Upper lobe of right lung (tissue), 1 donor: ENCODE measurements around the gene RGS11. TPM values are rescaled to one million over a fixed set of nuclear protein-coding genes. Genes with fewer than 3 reads are reported as not detected.

Source experiments
- ATAC-seq: fragments of 200-7000 bp; cut with Tn5 transposase; one replicate; pipeline ENCODE4 v1.9.1; 2020; ENCODE audit warnings: mild to moderate bottlenecking, moderate library complexity
- DNase-seq: peaks from one replicate; pipeline ENCODE4 v3.0.0-alpha.2; 2020
- H3K27ac ChIP-seq: fragments of 200-600 bp; one replicate; pipeline ENCODE4 v1.8.0; 2022
- H3K27me3 ChIP-seq: fragments of 200-600 bp; one replicate; pipeline ENCODE4 v1.8.0; 2022; ENCODE audit warnings: mild to moderate bottlenecking
- H3K36me3 ChIP-seq: fragments of 200-600 bp; one replicate; pipeline ENCODE4 v1.8.0; 2022
- H3K4me1 ChIP-seq: fragments of 200-600 bp; one replicate; pipeline ENCODE4 v1.8.0; 2022
- H3K4me3 ChIP-seq: fragments of 200-600 bp; one replicate; pipeline ENCODE4 v1.8.0; 2022; ENCODE audit warnings: mild to moderate bottlenecking
- H3K9me3 ChIP-seq: fragments of 200-600 bp; one replicate; pipeline ENCODE4 v1.8.0; 2022
- CTCF ChIP-seq: fragments of 200-600 bp; IDR thresholded peaks from one replicate; pipeline ENCODE4 v1.8.0; 2022; ENCODE audit warnings: antibody characterized with exemption
- intact Hi-C: fragments of 100-400 bp; cut with DNase I; formaldehyde crosslinking; loops from one replicate; pipeline ENCODE4 v1.11.0; 2022
- long read RNA-seq: library from polyadenylated mRNA; unstranded; transcript quantifications from one replicate; pipeline ENCODE4 v2.0.0, GENCODE V29; 2021
- total RNA-seq: library from RNA; stranded (reverse); fragmentation: NEBNext Ultra II Directional; extraction: Animal tissue kit (Norgen Biotek cat#: 25700); gene quantifications from one replicate; pipeline ENCODE4 v1.2.1, GENCODE V29; 2021
- donor health status: DM: no; HTN: yes; CAD: no; lungs with severe emphysema.

The RGS11 gene
- total RNA-seq: 7.8 TPM
- long read RNA-seq, partial matches to known transcripts: 6 of 13 reads
- long read RNA-seq, other reads (novel, unspliced or antisense): 4 of 13 reads

GRCh38 chr16:275786-276232 is at the start of gene RGS11:
Gene RGS11, minus strand, starts transcription at chr16:275944. Its CDS starts 33 bp downstream, at chr16:275911.
- no peaks in the 10 kb centered on the region for H3K9me3 ChIP-seq
- H3K27me3 ChIP-seq: peaks cover 24% of the 10 kb centered on the region
- intact Hi-C loops: no loop called here
- peaks cover 2% of the 10 kb centered on the region for H3K4me1 ChIP-seq
- H3K36me3 ChIP-seq: no peaks in the 10 kb centered on the region
- DNase-seq (peak; percentile 61), ATAC-seq (no peak)
- no peak within 1 kb of the TSS for H3K27ac ChIP-seq
- H3K4me3 ChIP-seq: peak within 1 kb of the TSS; percentile 54
- TF ChIP-seq CTCF: no peak

GRCh38 chr16:324451-325334 is 48.9 kb upstream of the RGS11 start:
- Histone ChIP-seq H3K4me3 (peak overlapping the region; percentile 8), H3K27ac (no peak overlapping the region), H3K4me1 (peaks cover 43% of the 10 kb centered on the region), H3K36me3 (no peaks in the 10 kb centered on the region), H3K27me3 (no peaks in the 10 kb centered on the region), H3K9me3 (no peaks in the 10 kb centered on the region)
- TF ChIP-seq CTCF: no peak
- intact Hi-C loops: no loop called here
- ATAC-seq (no peak), DNase-seq (no peak)

GRCh38 chr16:324201-324450 is 48.4 kb upstream of the RGS11 start:
- Histone ChIP-seq H3K4me3 (no peak overlapping the region), H3K36me3 (no peaks in the 10 kb centered on the region), H3K9me3 (no peaks in the 10 kb centered on the region), H3K4me1 (peaks cover 43% of the 10 kb centered on the region), H3K27ac (no peak overlapping the region), H3K27me3 (no peaks in the 10 kb centered on the region)
- intact Hi-C loops: no loop called here
- no peak for ATAC-seq
- TF ChIP-seq CTCF: no peak
- no peak for DNase-seq

GRCh38 chr16:322476-323143 is 46.9 kb upstream of the RGS11 start:
- Histone ChIP-seq H3K27ac (no peak overlapping the region), H3K36me3 (no peaks in the 10 kb centered on the region), H3K4me1 (peaks cover 31% of the 10 kb centered on the region), H3K9me3 (no peaks in the 10 kb centered on the region), H3K27me3 (no peaks in the 10 kb centered on the region), H3K4me3 (no peak overlapping the region)
- intact Hi-C loops: no loop called here
- ATAC-seq: no peak
- no peak for TF ChIP-seq CTCF
- no peak for DNase-seq

DNA sequence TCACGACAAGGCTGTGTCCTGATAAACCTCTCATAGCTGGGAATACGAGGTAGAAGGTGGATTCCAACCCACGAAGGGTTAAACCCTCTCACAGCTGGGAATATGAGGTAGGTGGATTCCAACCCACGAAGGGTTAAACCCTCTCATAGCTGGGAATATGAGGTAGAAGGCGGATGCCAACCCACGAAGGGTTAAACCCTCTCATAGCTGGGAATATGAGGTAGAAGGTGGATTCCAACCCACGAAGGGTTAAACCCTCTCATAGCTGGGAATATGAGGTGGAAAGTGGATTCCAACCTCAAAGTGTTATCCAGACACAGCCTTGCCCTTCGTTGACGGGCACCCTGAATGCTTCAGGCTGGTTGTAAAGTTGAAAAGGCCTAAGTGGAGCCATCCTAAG is 45.8 kb upstream of the RGS11 start:
- Histone ChIP-seq H3K36me3 (no peaks in the 10 kb centered on the region), H3K9me3 (no peaks in the 10 kb centered on the region), H3K27ac (no peak overlapping the region), H3K27me3 (no peaks in the 10 kb centered on the region), H3K4me1 (peaks cover 20% of the 10 kb centered on the region), H3K4me3 (no peak overlapping the region)
- intact Hi-C loops: no loop called here
- no peak for DNase-seq
- TF ChIP-seq CTCF: no peak
- no peak for ATAC-seq
